GM21360 (cell line): ENCODE measurements around the gene EXOC6B.

Experiments
- ATAC-seq: cut with Tn5 transposase; IDR thresholded peaks from one replicate; pipeline ENCODE4 v1.9.1; 2021; ENCODE audit warnings: mild to moderate bottlenecking, moderate library complexity; ENCODE audit not compliant: unreplicated experiment

Gene EXOC6B

GRCh38 chr2:72150861-72151356 lies 674.9 kb downstream of the EXOC6B start:
- no peak for ATAC-seq

DNA sequence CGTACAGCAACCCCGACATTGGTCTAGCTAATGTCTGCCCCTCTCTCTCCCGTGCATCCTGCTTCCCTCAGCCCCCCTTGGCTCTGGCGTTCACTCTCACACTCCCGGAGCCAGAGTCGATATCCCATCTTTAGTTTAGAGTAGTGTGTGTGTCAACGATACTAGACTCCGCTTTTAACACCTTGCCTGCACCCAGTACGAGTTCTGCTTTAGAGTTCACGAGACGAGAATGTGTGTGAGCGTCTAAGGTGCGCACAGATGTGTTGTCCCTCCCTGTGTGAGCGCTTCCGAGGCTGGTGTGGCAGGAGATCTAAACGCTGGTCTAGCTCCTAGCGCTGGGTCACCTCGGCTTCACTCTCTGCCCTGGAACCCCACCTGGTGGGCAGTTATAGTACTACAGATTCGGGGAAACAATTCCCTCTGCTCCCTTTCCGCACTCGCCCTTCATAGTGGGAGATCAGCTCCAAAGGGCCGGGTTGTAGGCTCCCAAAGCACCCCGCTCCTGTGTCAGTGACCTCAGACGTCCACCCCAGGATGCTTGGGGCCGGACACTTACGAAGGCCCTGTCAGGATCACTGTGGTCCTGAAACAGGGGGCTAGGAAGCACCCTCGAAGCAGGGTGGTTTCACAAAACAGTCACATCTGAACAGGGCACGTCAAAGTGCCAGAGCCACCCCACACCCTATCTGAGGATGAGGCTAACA lies 675.5 kb downstream of the EXOC6B start:
- ATAC-seq = peak; percentile 69

DNA sequence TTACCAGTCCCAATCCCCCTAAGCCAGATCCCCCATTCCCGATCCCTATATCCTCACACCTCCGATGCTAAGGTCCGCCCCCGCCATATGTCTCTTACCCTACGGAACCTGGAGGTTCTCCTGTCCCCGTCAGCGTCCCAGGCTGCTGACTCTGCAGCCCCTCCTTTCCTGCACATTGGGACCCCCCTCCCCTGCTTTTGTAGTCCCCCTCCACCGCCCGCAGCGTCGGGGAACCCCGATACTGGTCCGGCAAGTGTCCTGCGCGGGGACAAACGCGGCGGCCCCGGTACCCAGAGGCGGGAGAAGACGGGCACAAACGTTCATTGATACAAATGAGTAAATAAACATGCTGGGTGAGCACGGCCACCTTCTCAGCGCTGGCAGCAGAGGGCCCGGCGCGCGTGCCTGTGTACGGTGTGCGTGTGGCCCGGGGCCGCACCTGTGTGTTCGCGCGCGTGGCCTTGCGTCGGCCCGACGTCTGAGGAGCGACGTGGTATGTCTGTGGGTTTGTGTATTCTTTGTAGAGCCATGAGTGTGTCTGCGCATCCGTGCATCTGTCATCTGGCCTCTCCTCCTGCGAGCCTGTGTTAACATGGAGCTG lies 676.2 kb downstream of the EXOC6B start:
- ATAC-seq = no peak

GRCh38 chr2:72148837-72149555 lies 676.8 kb downstream of the EXOC6B start:
- no peak for ATAC-seq

- ATAC-seq = no peak
Observed at GRCh38 chr2:72148003-72148836, 677.6 kb downstream of the EXOC6B start.

GRCh38 chr2:72147303-72147971 lies 678.4 kb downstream of the EXOC6B start, which contains the start of gene CYP26B1:
Gene CYP26B1 (minus strand): TSS chr2:72147862. CDS start chr2:72147834, 28 bp downstream.
- ATAC-seq = no peak

- ATAC-seq = no peak
Observed at GRCh38 chr2:72146347-72147302, 679.2 kb downstream of the EXOC6B start.

DNA sequence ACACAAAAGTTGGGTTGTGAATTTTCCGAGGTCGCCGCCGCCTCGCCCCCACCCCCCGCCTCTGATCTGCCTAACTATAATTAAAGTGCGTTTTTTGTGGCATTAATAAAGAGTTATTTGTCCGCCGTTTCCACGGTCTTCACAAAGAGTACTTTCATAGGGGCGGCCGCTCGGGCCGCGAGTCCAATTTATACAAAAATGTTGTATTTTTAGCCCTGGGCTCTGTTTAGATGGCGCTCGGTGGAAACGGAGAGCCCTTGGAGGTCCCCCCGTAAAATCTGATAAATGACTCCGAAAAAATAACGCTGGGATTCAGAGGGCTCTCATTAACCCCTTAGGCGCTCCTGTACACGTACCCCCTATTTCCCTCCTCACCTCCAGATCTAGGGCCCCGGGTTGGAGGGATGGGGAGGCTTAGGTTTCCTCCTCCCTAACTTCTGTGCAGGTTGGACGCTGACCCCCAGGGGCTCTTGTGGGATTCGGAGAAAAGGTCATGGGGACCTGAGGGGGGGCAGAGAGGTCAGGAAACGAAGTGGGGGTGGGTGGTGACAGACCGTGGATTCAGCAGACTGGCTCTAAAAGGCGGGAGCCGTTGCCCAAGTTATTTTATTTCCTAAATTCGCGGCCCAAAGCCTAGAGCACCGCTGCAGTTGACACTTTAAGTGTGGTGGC lies 680.0 kb downstream of the EXOC6B start:
- no peak for ATAC-seq

DNA sequence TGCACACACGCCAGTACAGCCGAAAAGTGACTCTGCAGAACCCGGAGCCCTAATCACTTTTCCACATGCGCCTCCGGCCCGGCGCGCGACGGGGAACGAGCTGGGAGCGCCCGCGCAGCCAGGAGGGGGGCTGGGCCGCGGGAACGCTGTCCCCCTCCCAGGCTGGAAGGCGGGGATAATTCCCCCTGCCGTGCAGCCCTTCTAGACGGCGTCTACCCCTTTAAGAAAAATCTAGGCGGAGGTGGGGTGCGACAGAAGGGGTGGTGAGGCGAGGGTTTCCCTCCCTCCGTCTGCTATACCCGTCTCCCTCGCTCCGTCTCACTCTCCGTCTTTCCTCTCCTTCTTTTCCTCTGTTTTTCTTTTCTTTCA lies 680.6 kb downstream of the EXOC6B start:
- no peak for ATAC-seq

GRCh38 chr2:72144632-72145288 lies 681.1 kb downstream of the EXOC6B start:
- no peak for ATAC-seq

DNA sequence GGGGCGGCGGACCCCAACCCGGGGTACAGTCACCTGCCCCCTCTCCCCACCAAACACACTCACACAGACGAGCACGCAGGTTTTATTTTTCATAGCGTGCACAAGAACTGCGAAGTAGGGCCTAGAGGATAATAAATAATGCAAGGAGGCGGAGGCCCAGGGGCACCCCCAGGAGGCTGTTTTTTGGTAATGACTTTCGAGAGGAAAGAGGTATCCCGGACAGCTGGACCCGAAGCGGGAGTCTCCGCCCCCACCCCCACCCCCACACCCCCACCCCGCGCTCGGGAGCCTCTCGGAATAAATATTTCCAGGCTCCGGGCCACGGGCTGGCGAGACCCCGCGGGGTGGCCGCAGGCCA lies 681.6 kb downstream of the EXOC6B start:
- ATAC-seq = no peak

DNA sequence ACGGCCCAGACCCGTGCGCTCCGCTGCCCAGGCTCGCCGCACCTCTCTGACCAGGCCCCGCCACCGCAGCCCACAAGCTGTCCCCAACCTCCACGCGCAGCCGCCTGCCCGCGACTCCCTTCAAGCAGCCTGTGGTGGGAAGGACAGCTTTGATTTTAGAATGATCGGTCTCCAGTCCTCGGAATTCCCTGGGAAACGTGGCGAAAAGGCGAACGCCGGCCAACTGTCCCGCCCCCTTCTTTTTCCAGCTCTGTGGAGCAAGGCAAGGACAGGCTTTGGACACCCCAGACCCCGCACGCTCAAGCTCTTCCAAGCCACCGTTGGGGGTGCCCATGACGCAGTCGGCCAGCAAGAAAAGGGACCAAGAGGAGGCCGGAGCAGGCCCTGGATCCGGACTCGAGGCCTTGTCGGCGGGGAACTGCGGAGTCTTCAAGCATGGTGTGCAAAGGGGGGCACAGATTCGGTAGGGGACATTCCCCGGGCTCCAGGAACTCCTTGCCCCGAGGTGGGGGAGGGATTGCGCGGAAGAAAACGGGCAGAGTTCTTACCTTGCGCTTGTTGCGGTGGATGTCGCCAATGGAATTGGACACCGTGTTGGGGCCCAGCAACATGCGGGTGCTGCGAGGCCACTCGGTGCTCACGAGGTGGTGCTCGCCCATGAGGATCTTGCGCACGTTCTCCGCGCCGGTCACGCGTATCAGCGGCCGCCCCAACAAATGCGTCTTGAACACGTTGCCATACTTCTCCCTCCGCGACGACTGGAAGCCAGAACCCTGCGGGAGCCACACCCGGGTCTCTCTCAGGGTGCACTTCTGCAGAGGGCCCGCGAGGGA lies 682.2 kb downstream of the EXOC6B start:
- no peak for ATAC-seq

GRCh38 chr2:72142570-72143440 lies 683.0 kb downstream of the EXOC6B start:
- ATAC-seq = no peak

DNA sequence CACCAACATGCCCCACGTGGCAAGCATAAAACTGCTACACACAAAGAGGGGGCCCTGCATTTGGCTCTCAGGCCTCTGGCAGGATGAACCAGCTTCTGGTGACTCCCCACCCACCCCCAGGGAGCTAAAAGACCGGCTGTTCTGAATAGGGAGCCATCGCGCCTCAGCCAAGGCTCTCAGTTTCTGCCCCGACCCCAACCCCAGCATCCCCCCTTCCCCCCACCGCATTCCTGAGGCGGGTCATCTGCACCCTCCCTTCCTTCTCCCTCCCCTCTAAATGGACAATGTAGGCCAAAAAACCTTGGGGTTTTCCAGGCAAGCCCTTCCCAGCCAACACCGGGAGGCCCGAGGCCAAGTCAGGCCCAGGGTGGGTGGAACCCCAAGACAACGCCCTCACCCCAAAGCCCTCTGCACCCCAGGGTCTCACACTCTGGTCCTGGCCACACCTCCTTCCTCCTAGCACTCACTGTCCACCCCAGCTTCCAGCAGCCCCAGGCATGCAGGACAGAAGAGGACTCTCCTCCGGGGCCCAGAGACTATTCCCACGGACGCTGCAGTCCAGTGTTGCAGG lies 683.9 kb downstream of the EXOC6B start:
- ATAC-seq = no peak

- no peak for ATAC-seq
Observed at GRCh38 chr2:72141032-72141645, 684.7 kb downstream of the EXOC6B start.

DNA sequence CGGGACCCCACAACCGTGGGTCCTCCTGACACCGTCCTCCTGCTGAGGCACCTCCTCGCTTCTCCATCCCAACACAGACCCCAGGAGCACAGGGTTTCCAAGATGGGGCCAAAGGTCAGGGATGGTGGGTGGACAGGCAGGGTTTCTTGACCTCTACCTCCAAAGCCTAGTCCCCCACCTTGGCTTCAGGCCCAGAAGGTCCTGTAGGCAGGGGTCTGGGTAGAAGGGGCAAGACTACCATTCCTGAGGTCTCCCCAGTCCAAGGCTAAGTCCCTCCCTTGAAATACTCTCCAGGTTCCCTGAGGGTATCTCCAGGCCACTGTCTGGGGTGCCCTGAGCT lies 685.2 kb downstream of the EXOC6B start:
- no peak for ATAC-seq
